Epithelial cell of prostate (primary cell): ENCODE measurements around the gene BRS3.
"Not testable (repeated sequence)": the region's sequence is repeated elsewhere in the genome, so short reads cannot be mapped to it uniquely, and the experiment has no call there.

Experiments used
- DNase-seq: peaks from one replicate; pipeline ENCODE4 v3.0.0-alpha.2; 2011; ENCODE audit warnings: low read depth, low spot score
- H3K27ac ChIP-seq: fragments of 450-650 bp; 2 replicates; pipeline ENCODE4 v1.5.1; 2017; ENCODE audit warnings: mild to moderate bottlenecking

Gene BRS3

GRCh38 chrX:136487647-136488046, at the start of gene BRS3:
Gene BRS3 (plus strand): TSS chrX:136487947. CDS start chrX:136488115, 168 bp downstream.
- no peak for DNase-seq
- no peak within 1 kb of the TSS for H3K27ac ChIP-seq

GRCh38 chrX:136438192-136438591, 49.6 kb upstream of the BRS3 start:
- no peak overlapping the region for H3K27ac ChIP-seq
- no peak for DNase-seq

- not testable (repeated sequence) for DNase-seq, H3K27ac ChIP-seq
These were observed 42.1 kb upstream of the BRS3 start for GRCh38 chrX:136445674-136446073.

GRCh38 chrX:136446208-136446607, 41.5 kb upstream of the BRS3 start:
- H3K27ac ChIP-seq, result no peak overlapping the region
- DNase-seq, result no peak

- no peak overlapping the region for H3K27ac ChIP-seq
- DNase-seq, result no peak
These were observed 40.4 kb upstream of the BRS3 start for GRCh38 chrX:136447308-136447707.

GRCh38 chrX:136447968-136448367, 39.8 kb upstream of the BRS3 start:
- H3K27ac ChIP-seq, result no peak overlapping the region
- DNase-seq, result no peak

GRCh38 chrX:136450050-136450830, 37.5 kb upstream of the BRS3 start:
- H3K27ac ChIP-seq, result no peak overlapping the region
- no peak for DNase-seq

- no peak for DNase-seq
- no peak overlapping the region for H3K27ac ChIP-seq
These were observed 35.1 kb upstream of the BRS3 start for GRCh38 chrX:136452614-136453013.

GRCh38 chrX:136453114-136453513, 34.6 kb upstream of the BRS3 start:
- no peak overlapping the region for H3K27ac ChIP-seq
- DNase-seq, result no peak

- H3K27ac ChIP-seq, result no peak overlapping the region
- no peak for DNase-seq
These were observed 34.0 kb upstream of the BRS3 start for GRCh38 chrX:136453771-136454170.

GRCh38 chrX:136456133-136456532, 31.6 kb upstream of the BRS3 start:
- H3K27ac ChIP-seq, result no peak overlapping the region
- DNase-seq, result no peak

- H3K27ac ChIP-seq, result no peak overlapping the region
- no peak for DNase-seq
These were observed 30.3 kb upstream of the BRS3 start for GRCh38 chrX:136457303-136457917.

- H3K27ac ChIP-seq, result no peak overlapping the region
- DNase-seq, result no peak
These were observed 23.2 kb upstream of the BRS3 start for GRCh38 chrX:136464589-136464988.

GRCh38 chrX:136467303-136467702, 20.4 kb upstream of the BRS3 start:
- DNase-seq, result no peak
- no peak overlapping the region for H3K27ac ChIP-seq

- DNase-seq, result no peak
- H3K27ac ChIP-seq, result no peak overlapping the region
These were observed 19.2 kb upstream of the BRS3 start for GRCh38 chrX:136468391-136469103.

GRCh38 chrX:136473663-136474062, 14.1 kb upstream of the BRS3 start:
- no peak overlapping the region for H3K27ac ChIP-seq
- DNase-seq, result no peak

GRCh38 chrX:136475236-136475635, 12.5 kb upstream of the BRS3 start:
- H3K27ac ChIP-seq, result no peak overlapping the region
- no peak for DNase-seq

- no peak for DNase-seq
- H3K27ac ChIP-seq, result no peak overlapping the region
These were observed 11.2 kb upstream of the BRS3 start for GRCh38 chrX:136476501-136476900.

- H3K27ac ChIP-seq, result no peak overlapping the region
- DNase-seq, result peak; percentile 2
These were observed 10.7 kb upstream of the BRS3 start for GRCh38 chrX:136477026-136477425.

GRCh38 chrX:136480383-136480782, 7.4 kb upstream of the BRS3 start:
- DNase-seq, result no peak
- no peak overlapping the region for H3K27ac ChIP-seq

GRCh38 chrX:136488706-136489105, 959 bp downstream of the BRS3 start:
- no peak overlapping the region for H3K27ac ChIP-seq
- DNase-seq, result no peak
